Measurements from ENCODE around the gene CEP131.
"Not testable (repeated sequence)": the region's sequence is repeated elsewhere in the genome, so short reads cannot be mapped to it uniquely, and the experiment has no call there.

The CEP131 gene

DNA sequence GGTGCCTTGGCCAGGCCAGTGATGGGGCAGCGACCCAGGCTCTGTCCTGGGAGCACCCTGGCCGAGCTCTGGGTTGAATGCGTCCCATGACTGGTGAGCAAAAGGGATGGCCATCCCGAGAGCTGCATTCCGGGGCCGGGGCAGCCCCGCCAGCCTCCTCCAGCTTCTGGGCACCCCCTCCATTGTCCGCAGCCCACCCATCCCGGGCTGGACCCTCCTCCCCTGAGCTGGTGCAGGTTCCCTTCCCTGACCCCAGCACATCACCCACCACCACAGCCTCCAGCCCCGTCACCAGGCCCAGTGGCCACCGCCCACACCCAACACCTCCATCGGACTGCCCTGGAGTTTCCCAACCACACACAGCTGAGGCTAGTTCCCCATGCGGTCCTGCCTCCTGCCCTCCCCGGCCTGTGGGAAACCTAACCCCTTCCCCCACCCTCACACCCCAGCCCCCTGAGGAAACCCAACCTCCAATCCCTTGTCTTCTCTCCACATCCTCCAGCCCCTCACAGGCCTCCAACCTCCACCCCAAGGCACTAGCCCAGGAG is 73.7 kb downstream of the CEP131 start:
- no peak for FAIRE-seq
- DNase-seq (ENCODE audit: insufficient read length, low spot score) = no peak
- TF ChIP-seq, protein P1, sequence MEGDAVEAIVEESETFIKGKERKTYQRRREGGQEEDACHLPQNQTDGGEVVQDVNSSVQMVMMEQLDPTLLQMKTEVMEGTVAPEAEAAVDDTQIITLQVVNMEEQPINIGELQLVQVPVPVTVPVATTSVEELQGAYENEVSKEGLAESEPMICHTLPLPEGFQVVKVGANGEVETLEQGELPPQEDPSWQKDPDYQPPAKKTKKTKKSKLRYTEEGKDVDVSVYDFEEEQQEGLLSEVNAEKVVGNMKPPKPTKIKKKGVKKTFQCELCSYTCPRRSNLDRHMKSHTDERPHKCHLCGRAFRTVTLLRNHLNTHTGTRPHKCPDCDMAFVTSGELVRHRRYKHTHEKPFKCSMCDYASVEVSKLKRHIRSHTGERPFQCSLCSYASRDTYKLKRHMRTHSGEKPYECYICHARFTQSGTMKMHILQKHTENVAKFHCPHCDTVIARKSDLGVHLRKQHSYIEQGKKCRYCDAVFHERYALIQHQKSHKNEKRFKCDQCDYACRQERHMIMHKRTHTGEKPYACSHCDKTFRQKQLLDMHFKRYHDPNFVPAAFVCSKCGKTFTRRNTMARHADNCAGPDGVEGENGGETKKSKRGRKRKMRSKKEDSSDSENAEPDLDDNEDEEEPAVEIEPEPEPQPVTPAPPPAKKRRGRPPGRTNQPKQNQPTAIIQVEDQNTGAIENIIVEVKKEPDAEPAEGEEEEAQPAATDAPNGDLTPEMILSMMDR (IDR thresholded peaks at IDR 0.05; ENCODE audit: insufficient read depth, missing control alignments) = no peak

DNA sequence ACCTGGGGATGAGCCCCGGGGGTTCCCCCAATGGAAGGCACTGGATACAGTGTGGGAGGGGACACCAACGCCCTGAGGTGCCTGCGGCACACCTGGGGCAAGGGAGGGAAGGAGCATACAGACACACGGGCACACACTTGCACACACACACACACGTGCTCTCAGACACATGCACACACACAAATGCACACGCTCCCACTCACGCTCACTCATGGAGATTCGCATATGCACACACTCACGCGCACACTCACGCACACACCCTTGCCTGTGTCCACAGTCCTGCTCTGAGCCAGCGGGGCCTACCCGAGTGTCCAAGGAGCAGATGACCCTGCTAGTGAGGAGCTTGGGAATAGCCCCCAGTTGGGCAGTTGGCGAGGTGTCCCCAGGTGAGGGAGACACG is 74.2 kb downstream of the CEP131 start:
- TF ChIP-seq, protein P1 (IDR thresholded peaks at IDR 0.05; ENCODE audit: insufficient read depth, missing control alignments) = no peak
- DNase-seq (ENCODE audit: insufficient read length, low spot score) (no peak), FAIRE-seq (no peak)

DNA sequence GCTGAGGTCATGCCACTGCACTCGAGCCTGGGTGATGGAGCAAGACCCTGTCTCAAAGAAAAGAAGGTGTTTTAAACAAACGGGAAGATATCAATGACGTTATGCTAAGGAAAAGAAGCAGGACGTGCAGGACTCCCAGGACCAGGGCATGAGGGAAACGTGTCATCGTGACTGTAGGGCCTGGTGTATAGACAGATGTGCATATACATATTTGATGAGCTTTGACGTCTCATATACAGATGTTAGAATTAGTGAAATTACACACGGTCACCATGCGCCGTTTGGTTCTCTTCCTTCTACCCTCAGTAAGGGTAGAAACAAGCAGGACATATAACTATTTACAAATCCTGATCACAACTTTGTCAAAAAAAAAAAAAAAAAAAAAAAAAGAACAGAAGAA is 75.1 kb downstream of the CEP131 start:
- TF ChIP-seq, protein P1 (IDR thresholded peaks at IDR 0.05; ENCODE audit: insufficient read depth, missing control alignments) = no peak
- no peak for FAIRE-seq
- DNase-seq (ENCODE audit: insufficient read length, low spot score) = no peak

DNA sequence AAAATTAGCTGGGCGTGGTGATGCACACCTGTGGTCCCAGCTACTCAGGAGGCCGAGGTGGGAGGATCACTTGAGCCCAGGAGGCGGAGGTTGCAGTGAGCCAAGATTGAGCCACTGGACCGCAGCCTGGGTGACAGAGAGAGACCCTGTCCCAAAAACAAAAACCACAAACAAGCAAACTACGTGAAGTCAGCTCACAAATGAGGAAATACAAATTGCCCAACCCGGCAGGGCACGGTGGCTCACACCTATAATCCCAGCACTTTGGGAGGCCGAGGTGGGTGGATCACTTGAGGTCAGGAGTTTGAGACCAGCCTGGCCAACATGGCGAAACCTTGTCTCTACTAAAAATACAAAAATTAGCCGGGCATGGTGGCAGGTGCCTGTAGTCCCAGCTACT is 76.6 kb downstream of the CEP131 start:
- FAIRE-seq; DNase-seq (ENCODE audit: insufficient read length, low spot score): not testable (repeated sequence)

DNA sequence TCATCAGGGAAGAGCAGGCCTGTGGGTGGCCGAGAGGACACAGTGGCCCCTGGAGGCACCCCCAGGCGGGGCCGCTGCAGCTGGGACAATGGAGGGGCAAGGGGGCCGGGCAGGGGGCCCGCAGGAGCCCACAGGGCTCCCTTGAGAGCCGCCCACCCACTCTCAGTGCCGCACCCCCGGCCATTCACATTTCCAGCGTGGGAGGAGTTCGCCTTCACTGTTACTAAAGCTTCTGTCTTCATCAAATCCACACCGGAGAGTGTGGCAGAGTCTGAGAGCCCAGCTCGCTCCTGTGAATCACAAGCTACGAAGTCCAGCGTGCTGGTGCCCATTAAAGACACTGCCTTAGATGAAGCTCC is 78.4 kb downstream of the CEP131 start:
- TF ChIP-seq, protein P1 (IDR thresholded peaks at IDR 0.05; ENCODE audit: insufficient read depth, missing control alignments) = no peak
- FAIRE-seq (no peak), DNase-seq (ENCODE audit: insufficient read length, low spot score) (no peak)

DNA sequence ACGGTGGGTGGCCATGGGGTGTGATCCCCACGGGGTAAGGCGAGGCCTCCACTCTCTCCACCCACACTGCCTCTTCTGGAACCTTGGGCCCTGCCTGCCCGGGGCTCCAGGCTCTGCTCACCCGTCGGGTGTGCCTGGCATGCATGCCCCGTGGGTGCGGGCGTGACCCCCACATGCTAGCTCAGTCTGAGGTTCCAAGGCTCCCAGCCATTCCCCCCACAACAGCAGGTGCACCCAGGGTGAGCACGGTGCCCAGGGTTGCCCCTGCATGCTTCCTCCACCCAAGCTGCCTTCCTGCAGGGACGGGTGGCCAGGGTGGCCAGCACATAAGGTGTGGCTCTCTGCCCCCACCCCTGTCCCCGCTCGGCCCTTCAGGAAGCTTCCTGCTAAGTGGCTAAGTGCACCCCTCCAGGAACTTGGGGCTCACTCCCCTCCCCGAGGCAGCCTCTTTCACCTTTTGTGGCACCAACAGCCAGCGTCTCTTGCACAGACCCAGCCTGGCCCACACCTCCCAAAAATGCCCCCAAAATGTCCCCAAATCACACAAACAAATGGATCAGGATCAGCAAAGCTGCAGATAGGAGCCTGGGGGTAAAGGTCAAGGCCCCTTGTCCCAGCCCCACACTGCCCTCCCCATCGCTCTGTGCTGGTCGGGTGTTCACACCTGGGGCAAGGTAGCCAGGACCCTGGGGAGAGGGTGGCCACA is 78.9 kb downstream of the CEP131 start:
- no peak for DNase-seq (ENCODE audit: insufficient read length, low spot score)
- no peak for FAIRE-seq
- TF ChIP-seq, protein P1 (IDR thresholded peaks at IDR 0.05; ENCODE audit: insufficient read depth, missing control alignments) = no peak

DNA sequence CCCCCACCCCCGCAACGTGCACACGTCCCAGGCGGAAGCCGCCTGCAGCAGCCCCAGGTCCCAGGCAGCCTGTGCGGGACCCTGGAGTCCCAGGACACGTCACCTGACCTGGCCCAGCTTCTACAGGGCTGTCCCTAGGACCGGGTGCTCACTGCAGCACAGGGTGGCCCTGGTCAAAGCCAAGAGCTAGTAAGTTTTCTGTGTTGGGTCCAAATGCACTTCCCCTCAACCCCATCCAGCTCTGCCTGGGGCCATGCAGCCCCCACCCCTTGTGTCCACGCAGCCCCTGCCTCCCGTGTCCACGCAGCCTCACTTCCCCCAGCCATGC is 79.6 kb downstream of the CEP131 start:
- FAIRE-seq = no peak
- TF ChIP-seq, protein P1 (IDR thresholded peaks at IDR 0.05; ENCODE audit: insufficient read depth, missing control alignments) = no peak
- no peak for DNase-seq (ENCODE audit: insufficient read length, low spot score)
